HepG2 (cell line): ENCODE results near the gene SLC34A3. TPM values are rescaled to one million over a fixed set of nuclear protein-coding genes. Genes with fewer than 3 reads are reported as not detected.

Experiments
- ATM ChIP-seq: fragments of 450-650 bp; IDR thresholded peaks from 2 replicates; pipeline ENCODE4 v1.7.1; 2017; ENCODE audit warnings: mild to moderate bottlenecking, borderline replicate concordance
- EHMT2 ChIP-seq: fragments of 200-600 bp; sonication (generic); IDR thresholded peaks from 2 replicates; pipeline ENCODE4 v1.7.0; 2017; ENCODE audit warnings: antibody characterized with exemption, low read depth, low read length, borderline replicate concordance
- GATAD1 ChIP-seq: IDR thresholded peaks from 2 replicates; pipeline ENCODE4 v1.6.1; 2016; ENCODE audit warnings: missing genetic modification reagents, missing compliant biosample characterization
- HDAC2 ChIP-seq: sonication (generic); formaldehyde crosslinking; IDR thresholded peaks from 2 replicates; pipeline ENCODE4 v1.4.0; 2020; ENCODE audit warnings: missing genetic modification reagents
- KDM1A ChIP-seq: IDR thresholded peaks from 2 replicates; pipeline ENCODE4 v1.6.1; 2016; ENCODE audit warnings: missing compliant biosample characterization
- KDM5B ChIP-seq: sonication (generic); formaldehyde crosslinking; IDR thresholded peaks from 2 replicates; pipeline ENCODE4 v1.4.0; 2020; ENCODE audit warnings: missing genetic modification reagents, mild to moderate bottlenecking, borderline replicate concordance
- KLF12 ChIP-seq: sonication (generic); formaldehyde crosslinking; IDR thresholded peaks from 2 replicates; pipeline ENCODE4 v1.4.0; 2020; ENCODE audit warnings: missing genetic modification reagents, borderline replicate concordance
- THAP8 ChIP-seq: sonication (generic); formaldehyde crosslinking; IDR thresholded peaks from 2 replicates; pipeline ENCODE4 v1.5.1; 2020; ENCODE audit warnings: missing genetic modification reagents, mild to moderate bottlenecking, borderline replicate concordance
- ZHX2 ChIP-seq, 2 experiments: sonication (generic) in 1 of 2; formaldehyde crosslinking in 1 of 2; IDR thresholded peaks; 2 replicates each; pipeline versions ENCODE4 v1.6.1 to v1.9.0; 2014 to 2022; ENCODE audit warnings: antibody characterized with exemption in 1 of 2, borderline replicate concordance in 1 of 2, inconsistent platforms in 1 of 2, low read depth in 1 of 2, missing genetic modification reagents in 1 of 2
- ZNF337 ChIP-seq: sonication (generic); formaldehyde crosslinking; IDR thresholded peaks from 2 replicates; pipeline ENCODE4 v1.5.1; 2020; ENCODE audit warnings: missing genetic modification reagents, low read depth, mild to moderate bottlenecking, borderline replicate concordance
- ZNF441 ChIP-seq: sonication (generic); formaldehyde crosslinking; IDR thresholded peaks from 2 replicates; pipeline ENCODE4 v1.7.0; 2021; ENCODE audit warnings: missing genetic modification reagents, borderline replicate concordance
- ZNF768 ChIP-seq: sonication (generic); formaldehyde crosslinking; IDR thresholded peaks from 2 replicates; pipeline ENCODE4 v1.4.0; 2020; ENCODE audit warnings: missing genetic modification reagents
- polyA plus RNA-seq, 8 experiments: library from polyadenylated mRNA; depleted of rRNA in 3 of 8; stranded (reverse) in 7 of 8; unstranded in 1 of 8; fragments of >200 nt; fragmentation: Illumina TruSeq in 4 of 8; extraction: Trizol in 4 of 8; gene quantifications; 2 replicates each; pipeline versions ENCODE4 v1.2.1 to v1.2.3, GENCODE V29; 2011 to 2016; ENCODE audit warnings: low read depth in 4 of 8, missing spikeins in 1 of 8, mixed read lengths in 1 of 8; ENCODE audit not compliant: insufficient read depth in 1 of 8
- total RNA-seq, 5 experiments: library from RNA; depleted of rRNA; stranded (reverse); fragments of >200 nt; fragmentation: Illumina TruSeq; extraction: Trizol; gene quantifications; 2 replicates each; pipeline ENCODE4 v1.2.3, GENCODE V29; 2016; ENCODE audit warnings: low read depth in 1 of 5
- TF ChIP-seq, protein P1 (sequence below): sonication (generic); formaldehyde crosslinking; IDR thresholded peaks from 2 replicates; pipeline ENCODE4 v1.9.0; 2022; ENCODE audit warnings: low read depth, missing genetic modification reagents
- TF ChIP-seq, protein P2 (sequence below): sonication (generic); formaldehyde crosslinking; IDR thresholded peaks from 2 replicates; pipeline ENCODE4 v1.9.0; 2021; ENCODE audit warnings: missing genetic modification reagents, borderline replicate concordance

SLC34A3 gene
- total and polyA plus RNA-seq, 2 of the 13 experiments (the other 11 are each of a cell fraction or from before 2014, with no cell fraction given): 0.07 to 1.0 TPM

DNA sequence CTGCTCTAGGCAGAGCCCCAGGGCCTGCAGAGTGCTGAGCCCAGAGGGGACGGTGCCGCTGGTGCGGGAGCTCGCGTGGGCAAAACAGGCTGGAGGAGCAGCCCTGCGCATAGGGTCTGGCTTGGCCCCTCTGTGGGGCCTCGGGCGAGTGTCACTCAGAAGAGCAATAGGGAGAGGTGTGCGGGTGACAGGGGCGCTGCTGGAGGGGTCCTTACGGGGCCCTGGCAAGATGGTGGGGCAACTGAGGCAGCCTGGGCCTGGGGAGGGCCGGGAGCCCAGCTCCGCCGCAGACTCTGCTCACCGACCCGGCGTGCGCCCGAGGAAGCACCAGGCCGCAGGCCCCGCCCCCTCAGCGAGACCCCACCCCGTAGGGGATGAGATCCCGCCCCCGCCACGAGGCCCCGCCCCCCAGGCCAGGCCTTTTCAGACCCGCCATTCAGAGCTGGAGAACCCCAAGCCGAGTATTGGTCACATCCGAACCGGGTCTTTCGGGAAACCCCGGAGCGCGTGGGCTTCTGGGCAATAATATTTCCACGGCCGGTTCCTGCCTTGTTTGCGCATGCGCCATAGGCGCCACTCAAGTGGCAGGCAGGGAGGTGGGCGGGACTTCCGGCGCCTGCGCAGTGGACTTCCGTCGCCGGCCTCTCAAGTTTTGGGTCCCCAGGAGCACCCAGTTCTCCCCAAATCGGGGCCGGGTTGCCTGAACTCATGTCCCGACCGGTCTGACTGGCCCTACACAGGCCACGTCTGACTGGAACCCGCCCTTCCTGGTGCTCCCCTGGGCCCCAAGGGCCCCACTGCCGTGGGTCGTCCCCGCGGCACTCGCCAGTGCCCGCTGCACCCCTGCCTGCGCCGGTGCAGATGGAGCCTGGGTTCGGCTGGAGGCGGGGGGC, 7.4 kb upstream of the SLC34A3 start (continued):
- TF ChIP-seq, protein P1, sequence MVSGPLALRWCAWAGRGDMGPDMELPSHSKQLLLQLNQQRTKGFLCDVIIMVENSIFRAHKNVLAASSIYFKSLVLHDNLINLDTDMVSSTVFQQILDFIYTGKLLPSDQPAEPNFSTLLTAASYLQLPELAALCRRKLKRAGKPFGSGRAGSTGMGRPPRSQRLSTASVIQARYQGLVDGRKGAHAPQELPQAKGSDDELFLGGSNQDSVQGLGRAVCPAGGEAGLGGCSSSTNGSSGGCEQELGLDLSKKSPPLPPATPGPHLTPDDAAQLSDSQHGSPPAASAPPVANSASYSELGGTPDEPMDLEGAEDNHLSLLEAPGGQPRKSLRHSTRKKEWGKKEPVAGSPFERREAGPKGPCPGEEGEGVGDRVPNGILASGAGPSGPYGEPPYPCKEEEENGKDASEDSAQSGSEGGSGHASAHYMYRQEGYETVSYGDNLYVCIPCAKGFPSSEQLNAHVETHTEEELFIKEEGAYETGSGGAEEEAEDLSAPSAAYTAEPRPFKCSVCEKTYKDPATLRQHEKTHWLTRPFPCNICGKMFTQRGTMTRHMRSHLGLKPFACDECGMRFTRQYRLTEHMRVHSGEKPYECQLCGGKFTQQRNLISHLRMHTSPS: no peak
- TF ChIP-seq ZNF441 (CRISPR knock-in tag) (no peak; the same call in 1 of the 2 replicates), GATAD1 (CRISPR knock-in tag) (peak; percentile 83), ZNF768 (CRISPR knock-in tag) (no peak), THAP8 (0 out of 2 replicates have a peak, but pooled peaks have one; percentile 50), HDAC2 (CRISPR knock-in tag) (0 out of 2 replicates have a peak, but pooled peaks have one; percentile 7), ZNF337 (CRISPR knock-in tag) (no peak), KDM5B (CRISPR knock-in tag) (no peak; the same call in 1 of the 2 replicates), ZHX2 (IDR thresholded peaks at IDR 0.05; ENCODE audit: low read depth) (no peak), ZHX2 (CRISPR knock-in tag; IDR thresholded peaks at IDR 0.05; ENCODE audit: borderline replicate concordance) (no peak), KLF12 (CRISPR knock-in tag) (peak; percentile 14; the same call in 1 of the 2 replicates), ATM (no peak), KDM1A (CRISPR knock-in tag) (no peak), EHMT2 (no peak)
- TF ChIP-seq, protein P2, sequence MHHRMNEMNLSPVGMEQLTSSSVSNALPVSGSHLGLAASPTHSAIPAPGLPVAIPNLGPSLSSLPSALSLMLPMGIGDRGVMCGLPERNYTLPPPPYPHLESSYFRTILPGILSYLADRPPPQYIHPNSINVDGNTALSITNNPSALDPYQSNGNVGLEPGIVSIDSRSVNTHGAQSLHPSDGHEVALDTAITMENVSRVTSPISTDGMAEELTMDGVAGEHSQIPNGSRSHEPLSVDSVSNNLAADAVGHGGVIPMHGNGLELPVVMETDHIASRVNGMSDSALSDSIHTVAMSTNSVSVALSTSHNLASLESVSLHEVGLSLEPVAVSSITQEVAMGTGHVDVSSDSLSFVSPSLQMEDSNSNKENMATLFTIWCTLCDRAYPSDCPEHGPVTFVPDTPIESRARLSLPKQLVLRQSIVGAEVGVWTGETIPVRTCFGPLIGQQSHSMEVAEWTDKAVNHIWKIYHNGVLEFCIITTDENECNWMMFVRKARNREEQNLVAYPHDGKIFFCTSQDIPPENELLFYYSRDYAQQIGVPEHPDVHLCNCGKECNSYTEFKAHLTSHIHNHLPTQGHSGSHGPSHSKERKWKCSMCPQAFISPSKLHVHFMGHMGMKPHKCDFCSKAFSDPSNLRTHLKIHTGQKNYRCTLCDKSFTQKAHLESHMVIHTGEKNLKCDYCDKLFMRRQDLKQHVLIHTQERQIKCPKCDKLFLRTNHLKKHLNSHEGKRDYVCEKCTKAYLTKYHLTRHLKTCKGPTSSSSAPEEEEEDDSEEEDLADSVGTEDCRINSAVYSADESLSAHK (CRISPR knock-in tag): no peak
